WTC11 (cell line): ENCODE measurements around the gene CLEC16A.

ENCODE experiments used
- CREB1 ChIP-seq: sonication (generic); formaldehyde crosslinking; IDR thresholded peaks from 2 replicates; pipeline ENCODE4 v1.8.0; 2023; ENCODE audit warnings: mild to moderate bottlenecking, missing genetic modification reagents
- ELF4 ChIP-seq: sonication (generic); formaldehyde crosslinking; IDR thresholded peaks from 2 replicates; pipeline ENCODE4 v1.8.1; 2022; ENCODE audit warnings: low read depth, mild to moderate bottlenecking, moderate library complexity, missing genetic modification reagents
- KAT7 ChIP-seq: sonication (generic); formaldehyde crosslinking; IDR thresholded peaks from 2 replicates; pipeline ENCODE4 v1.8.1; 2023; ENCODE audit warnings: missing genetic modification reagents, mild to moderate bottlenecking, borderline replicate concordance
- NFE2L1 ChIP-seq: sonication (generic); formaldehyde crosslinking; IDR thresholded peaks from 2 replicates; pipeline ENCODE4 v1.8.1; 2023; ENCODE audit warnings: missing genetic modification reagents
- TEAD4 ChIP-seq: sonication (generic); formaldehyde crosslinking; IDR thresholded peaks from 2 replicates; pipeline ENCODE4 v1.8.0; 2022; ENCODE audit warnings: mild to moderate bottlenecking, missing genetic modification reagents
- ZBTB21 ChIP-seq: sonication (generic); formaldehyde crosslinking; IDR thresholded peaks from 2 replicates; pipeline ENCODE4 v1.8.1; 2023; ENCODE audit warnings: mild to moderate bottlenecking, missing genetic modification reagents, borderline replicate concordance
- ZNF396 ChIP-seq: fragments of 250-450 bp; sonication (Bioruptor Pico); IDR thresholded peaks from 2 replicates; pipeline ENCODE4 v1.8.0; 2021; ENCODE audit warnings: mild to moderate bottlenecking, moderate library complexity, borderline replicate concordance
- TF ChIP-seq, protein P1 (sequence below): sonication (generic); formaldehyde crosslinking; IDR thresholded peaks from 2 replicates; pipeline ENCODE4 v1.8.0; 2022; ENCODE audit warnings: mild to moderate bottlenecking, missing genetic modification reagents
- TF ChIP-seq, protein P2 (sequence below): fragments of 200-600 bp; IDR thresholded peaks from 2 replicates; pipeline ENCODE4 v1.8.0; 2022; ENCODE audit warnings: antibody characterized with exemption
- TF ChIP-seq, protein P3 (sequence below): sonication (generic); formaldehyde crosslinking; conservative IDR thresholded peaks from 2 replicates; pipeline ENCODE4 v1.8.1; 2022; ENCODE audit warnings: mild to moderate bottlenecking, missing genetic modification reagents
- TF ChIP-seq, protein P4 (sequence below): sonication (generic); formaldehyde crosslinking; IDR thresholded peaks from 2 replicates; pipeline ENCODE4 v1.8.1; 2022; ENCODE audit warnings: mild to moderate bottlenecking, moderate library complexity, missing genetic modification reagents

DNA sequence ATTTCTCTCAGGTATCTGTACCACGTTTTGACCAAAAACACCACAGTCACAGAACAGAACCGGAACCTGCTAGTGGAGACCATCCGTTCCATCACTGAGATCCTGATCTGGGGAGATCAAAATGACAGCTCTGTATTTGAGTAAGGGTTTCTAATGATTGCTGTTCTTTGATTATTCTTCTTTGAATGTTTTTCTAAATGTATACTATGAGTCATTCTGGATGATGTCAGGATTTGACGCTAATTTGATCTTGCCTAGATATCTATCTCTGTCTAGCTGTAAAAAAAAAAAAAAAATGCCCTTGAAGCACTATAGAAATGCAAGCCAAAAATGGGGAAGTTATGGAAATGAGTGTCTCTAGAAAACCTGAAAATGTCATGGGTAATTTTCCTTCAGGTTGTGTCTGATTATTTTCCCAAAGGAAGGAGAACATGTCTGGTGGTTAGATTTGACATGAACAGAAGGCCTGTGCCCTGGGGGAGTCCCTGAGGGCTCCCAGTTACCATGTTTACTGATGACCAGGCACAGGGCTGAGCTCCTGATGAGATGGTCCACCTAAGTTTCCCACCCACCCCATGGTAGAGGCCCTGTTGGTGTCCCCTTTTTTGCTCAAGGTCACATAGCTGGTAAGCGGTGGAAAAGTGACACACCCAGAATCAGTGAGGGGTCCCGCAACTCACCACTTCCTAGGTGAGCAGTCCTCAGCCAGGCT, 13.6 kb downstream of the CLEC16A start:
- TF ChIP-seq NFE2L1 (CRISPR knock-in tag), result no peak
- no peak for TF ChIP-seq TEAD4
- no peak for TF ChIP-seq CREB1
- TF ChIP-seq, protein P1, sequence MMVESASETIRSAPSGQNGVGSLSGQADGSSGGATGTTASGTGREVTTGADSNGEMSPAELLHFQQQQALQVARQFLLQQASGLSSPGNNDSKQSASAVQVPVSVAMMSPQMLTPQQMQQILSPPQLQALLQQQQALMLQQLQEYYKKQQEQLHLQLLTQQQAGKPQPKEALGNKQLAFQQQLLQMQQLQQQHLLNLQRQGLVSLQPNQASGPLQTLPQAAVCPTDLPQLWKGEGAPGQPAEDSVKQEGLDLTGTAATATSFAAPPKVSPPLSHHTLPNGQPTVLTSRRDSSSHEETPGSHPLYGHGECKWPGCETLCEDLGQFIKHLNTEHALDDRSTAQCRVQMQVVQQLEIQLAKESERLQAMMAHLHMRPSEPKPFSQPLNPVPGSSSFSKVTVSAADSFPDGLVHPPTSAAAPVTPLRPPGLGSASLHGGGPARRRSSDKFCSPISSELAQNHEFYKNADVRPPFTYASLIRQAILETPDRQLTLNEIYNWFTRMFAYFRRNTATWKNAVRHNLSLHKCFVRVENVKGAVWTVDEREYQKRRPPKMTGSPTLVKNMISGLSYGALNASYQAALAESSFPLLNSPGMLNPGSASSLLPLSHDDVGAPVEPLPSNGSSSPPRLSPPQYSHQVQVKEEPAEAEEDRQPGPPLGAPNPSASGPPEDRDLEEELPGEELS (CRISPR knock-in tag), result no peak
- TF ChIP-seq, protein P2, sequence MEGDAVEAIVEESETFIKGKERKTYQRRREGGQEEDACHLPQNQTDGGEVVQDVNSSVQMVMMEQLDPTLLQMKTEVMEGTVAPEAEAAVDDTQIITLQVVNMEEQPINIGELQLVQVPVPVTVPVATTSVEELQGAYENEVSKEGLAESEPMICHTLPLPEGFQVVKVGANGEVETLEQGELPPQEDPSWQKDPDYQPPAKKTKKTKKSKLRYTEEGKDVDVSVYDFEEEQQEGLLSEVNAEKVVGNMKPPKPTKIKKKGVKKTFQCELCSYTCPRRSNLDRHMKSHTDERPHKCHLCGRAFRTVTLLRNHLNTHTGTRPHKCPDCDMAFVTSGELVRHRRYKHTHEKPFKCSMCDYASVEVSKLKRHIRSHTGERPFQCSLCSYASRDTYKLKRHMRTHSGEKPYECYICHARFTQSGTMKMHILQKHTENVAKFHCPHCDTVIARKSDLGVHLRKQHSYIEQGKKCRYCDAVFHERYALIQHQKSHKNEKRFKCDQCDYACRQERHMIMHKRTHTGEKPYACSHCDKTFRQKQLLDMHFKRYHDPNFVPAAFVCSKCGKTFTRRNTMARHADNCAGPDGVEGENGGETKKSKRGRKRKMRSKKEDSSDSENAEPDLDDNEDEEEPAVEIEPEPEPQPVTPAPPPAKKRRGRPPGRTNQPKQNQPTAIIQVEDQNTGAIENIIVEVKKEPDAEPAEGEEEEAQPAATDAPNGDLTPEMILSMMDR, result no peak
- no peak for TF ChIP-seq ELF4 (CRISPR knock-in tag)
- TF ChIP-seq, protein P3, sequence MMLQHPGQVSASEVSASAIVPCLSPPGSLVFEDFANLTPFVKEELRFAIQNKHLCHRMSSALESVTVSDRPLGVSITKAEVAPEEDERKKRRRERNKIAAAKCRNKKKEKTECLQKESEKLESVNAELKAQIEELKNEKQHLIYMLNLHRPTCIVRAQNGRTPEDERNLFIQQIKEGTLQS, result no peak
- no peak for TF ChIP-seq KAT7
- TF ChIP-seq ZBTB21 (CRISPR knock-in tag), result no peak
- TF ChIP-seq, protein P4, sequence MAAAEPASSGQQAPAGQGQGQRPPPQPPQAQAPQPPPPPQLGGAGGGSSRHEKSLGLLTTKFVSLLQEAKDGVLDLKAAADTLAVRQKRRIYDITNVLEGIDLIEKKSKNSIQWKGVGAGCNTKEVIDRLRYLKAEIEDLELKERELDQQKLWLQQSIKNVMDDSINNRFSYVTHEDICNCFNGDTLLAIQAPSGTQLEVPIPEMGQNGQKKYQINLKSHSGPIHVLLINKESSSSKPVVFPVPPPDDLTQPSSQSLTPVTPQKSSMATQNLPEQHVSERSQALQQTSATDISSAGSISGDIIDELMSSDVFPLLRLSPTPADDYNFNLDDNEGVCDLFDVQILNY, result no peak
- no peak for TF ChIP-seq ZNF396 (CRISPR knock-in tag)
